Neural progenitor cell (in vitro differentiated cells): ENCODE results near the gene KAT8.

Source experiments
- EZH2 ChIP-seq: fragments of 200-600 bp; sonication (generic); IDR thresholded peaks from 2 replicates; pipeline ENCODE4 v1.6.1; 2017; ENCODE audit warnings: antibody characterized with exemption, mild to moderate bottlenecking, moderate library complexity
- TF ChIP-seq, protein P1 (sequence below): fragments of 200-600 bp; sonication (generic); IDR thresholded peaks from 2 replicates; pipeline ENCODE4 v1.5.1; 2017; ENCODE audit warnings: antibody characterized with exemption, mild to moderate bottlenecking

DNA sequence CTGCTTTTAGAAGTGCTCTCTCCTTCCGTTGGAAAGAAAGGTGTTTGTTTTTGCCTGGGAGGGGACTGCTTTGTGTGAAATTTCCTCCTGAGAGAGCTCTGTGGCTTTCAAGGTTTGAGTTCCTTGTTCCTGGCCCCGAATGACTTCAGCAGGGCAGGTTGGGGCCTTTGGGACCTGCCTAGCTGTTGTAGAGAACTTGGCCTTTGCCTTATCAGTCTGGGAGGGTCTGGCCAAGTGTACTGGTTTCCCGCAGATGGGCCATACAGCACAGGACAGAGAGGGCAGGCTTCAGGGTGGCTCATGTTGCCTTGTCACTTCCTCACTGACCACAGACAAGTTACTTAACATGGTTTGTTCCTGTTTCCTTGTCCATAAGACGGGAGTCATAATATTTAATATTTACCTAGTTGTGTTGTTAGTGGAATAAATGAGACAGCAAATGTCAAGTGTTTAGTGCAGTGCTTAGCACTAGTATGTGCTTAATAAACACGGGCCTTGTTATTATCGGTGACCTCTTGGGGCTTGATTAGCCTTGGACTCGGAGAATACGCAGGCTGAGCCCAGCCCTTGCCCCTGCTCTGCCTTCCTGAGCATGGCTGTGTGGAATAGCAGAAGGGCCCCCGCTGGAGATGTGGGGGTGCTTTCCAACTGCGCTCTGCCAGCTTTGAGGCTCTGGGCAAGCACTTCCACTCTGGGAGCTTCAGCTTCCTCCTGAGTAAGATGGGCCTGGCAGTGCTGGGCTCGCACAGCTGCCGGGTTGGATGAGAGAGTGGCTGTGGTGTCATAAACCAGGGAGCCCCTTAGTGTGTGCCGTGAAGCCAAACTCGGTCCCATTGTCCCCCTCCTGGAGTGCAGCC is 11.5 kb downstream of the KAT8 start:
- TF ChIP-seq, protein P1, sequence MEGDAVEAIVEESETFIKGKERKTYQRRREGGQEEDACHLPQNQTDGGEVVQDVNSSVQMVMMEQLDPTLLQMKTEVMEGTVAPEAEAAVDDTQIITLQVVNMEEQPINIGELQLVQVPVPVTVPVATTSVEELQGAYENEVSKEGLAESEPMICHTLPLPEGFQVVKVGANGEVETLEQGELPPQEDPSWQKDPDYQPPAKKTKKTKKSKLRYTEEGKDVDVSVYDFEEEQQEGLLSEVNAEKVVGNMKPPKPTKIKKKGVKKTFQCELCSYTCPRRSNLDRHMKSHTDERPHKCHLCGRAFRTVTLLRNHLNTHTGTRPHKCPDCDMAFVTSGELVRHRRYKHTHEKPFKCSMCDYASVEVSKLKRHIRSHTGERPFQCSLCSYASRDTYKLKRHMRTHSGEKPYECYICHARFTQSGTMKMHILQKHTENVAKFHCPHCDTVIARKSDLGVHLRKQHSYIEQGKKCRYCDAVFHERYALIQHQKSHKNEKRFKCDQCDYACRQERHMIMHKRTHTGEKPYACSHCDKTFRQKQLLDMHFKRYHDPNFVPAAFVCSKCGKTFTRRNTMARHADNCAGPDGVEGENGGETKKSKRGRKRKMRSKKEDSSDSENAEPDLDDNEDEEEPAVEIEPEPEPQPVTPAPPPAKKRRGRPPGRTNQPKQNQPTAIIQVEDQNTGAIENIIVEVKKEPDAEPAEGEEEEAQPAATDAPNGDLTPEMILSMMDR: no peak
- TF ChIP-seq EZH2: no peak
